PC-9 (cell line): ENCODE data around the gene MCEMP1. TPM values are rescaled to one million over a fixed set of nuclear protein-coding genes. Genes with fewer than 3 reads are reported as not detected.

ENCODE experiments used
- BruUV-seq: library from RNA; stranded (reverse); fragments of 400-500 nt; replicated peaks from 2 replicates; lab custom pipeline; 2021; lab: Mats Ljungman, UMichigan
- CTCF ChIA-PET: fragments of 300-600 bp; sonication (Branson Sonifier 250); formaldehyde crosslinking; loops from one replicate; lab custom pipeline; 2022; ENCODE audit warnings: antibody characterized with exemption; lab: Charles Lee
- POLR2A ChIA-PET: fragments of 300-600 bp; sonication (Branson Sonifier 250); formaldehyde crosslinking; loops from one replicate; lab custom pipeline; 2022; ENCODE audit warnings: antibody characterized with exemption; ENCODE audit not compliant: unreplicated experiment; lab: Charles Lee
- DNase-seq, 2 experiments: peaks; one replicate each; pipeline versions ENCODE4 v3.0.0 to v3.0.0-alpha.2; 2015 to 2022; ENCODE audit warnings: mixed read lengths in 1 of 2
- H2AFZ ChIP-seq: fragments of 200-600 bp; sonication (generic); 2 replicates; pipeline ENCODE4 v1.8.1; 2017; ENCODE audit warnings: antibody characterized with exemption
- H3F3A ChIP-seq: fragments of 200-600 bp; sonication (generic); 2 replicates; pipeline ENCODE4 v1.8.1; 2017; ENCODE audit warnings: antibody characterized with exemption, mild to moderate bottlenecking, low read depth; ENCODE audit not compliant: insufficient read depth
- H3K27ac ChIP-seq: fragments of 200-600 bp; sonication (generic); 2 replicates; pipeline ENCODE4 v1.6.1; 2016; ENCODE audit warnings: mixed run types
- H3K27me3 ChIP-seq: fragments of 200-600 bp; sonication (generic); 2 replicates; pipeline ENCODE4 v1.6.1; 2016; ENCODE audit warnings: low read depth, mixed run types; ENCODE audit not compliant: insufficient read depth
- H3K36me3 ChIP-seq: fragments of 200-600 bp; sonication (generic); 2 replicates; pipeline ENCODE4 v1.6.1; 2016; ENCODE audit warnings: low read depth, mixed run types
- H3K4me1 ChIP-seq: fragments of 200-600 bp; sonication (generic); replicated peaks from 2 replicates; pipeline ENCODE4 v1.6.1; 2016; ENCODE audit warnings: mixed run types; ENCODE audit not compliant: insufficient read depth
- H3K4me2 ChIP-seq: fragments of 200-600 bp; sonication (generic); 2 replicates; pipeline ENCODE4 v1.6.1; 2017; ENCODE audit warnings: mixed run types
- H3K4me3 ChIP-seq: fragments of 200-600 bp; sonication (generic); 2 replicates; pipeline ENCODE4 v1.6.1; 2016; ENCODE audit warnings: mixed run types
- H3K79me2 ChIP-seq: fragments of 200-600 bp; sonication (generic); 2 replicates; pipeline ENCODE4 v1.6.1; 2017; ENCODE audit warnings: low read depth, mixed run types
- H3K9me2 ChIP-seq: fragments of 200-600 bp; sonication (generic); 2 replicates; pipeline ENCODE4 v1.8.1; 2017; ENCODE audit warnings: mild to moderate bottlenecking; ENCODE audit not compliant: insufficient read depth
- H3K9me3 ChIP-seq: fragments of 200-600 bp; sonication (generic); 2 replicates; pipeline ENCODE4 v1.8.1; 2016; ENCODE audit warnings: low read depth; ENCODE audit not compliant: insufficient read depth
- H4K20me1 ChIP-seq: fragments of 200-600 bp; sonication (generic); 2 replicates; pipeline ENCODE4 v1.8.1; 2017; ENCODE audit not compliant: insufficient read depth
- EZH2 ChIP-seq: fragments of 200-600 bp; sonication (generic); IDR thresholded peaks from 2 replicates; pipeline ENCODE4 v1.8.0; 2017; ENCODE audit warnings: antibody characterized with exemption, low read depth
- intact Hi-C: fragments of 100-400 bp; cut with micrococcal nuclease; formaldehyde crosslinking; loops from one replicate; pipeline ENCODE4 v1.10.0; 2022; ENCODE audit not compliant: unreplicated experiment
- total RNA-seq: library from RNA; stranded (reverse); gene quantifications from 2 replicates; pipeline ENCODE4 v1.2.3, GENCODE V29; 2021
- TF ChIP-seq, protein P1 (sequence below): fragments of 200-600 bp; sonication (generic); conservative IDR thresholded peaks from 2 replicates; pipeline ENCODE4 v1.6.1; 2017; ENCODE audit warnings: mixed run types, antibody characterized with exemption, mild to moderate bottlenecking, moderate library complexity

MCEMP1 gene
- total RNA-seq, 1 experiment from 2014 or later: not detected

DNA sequence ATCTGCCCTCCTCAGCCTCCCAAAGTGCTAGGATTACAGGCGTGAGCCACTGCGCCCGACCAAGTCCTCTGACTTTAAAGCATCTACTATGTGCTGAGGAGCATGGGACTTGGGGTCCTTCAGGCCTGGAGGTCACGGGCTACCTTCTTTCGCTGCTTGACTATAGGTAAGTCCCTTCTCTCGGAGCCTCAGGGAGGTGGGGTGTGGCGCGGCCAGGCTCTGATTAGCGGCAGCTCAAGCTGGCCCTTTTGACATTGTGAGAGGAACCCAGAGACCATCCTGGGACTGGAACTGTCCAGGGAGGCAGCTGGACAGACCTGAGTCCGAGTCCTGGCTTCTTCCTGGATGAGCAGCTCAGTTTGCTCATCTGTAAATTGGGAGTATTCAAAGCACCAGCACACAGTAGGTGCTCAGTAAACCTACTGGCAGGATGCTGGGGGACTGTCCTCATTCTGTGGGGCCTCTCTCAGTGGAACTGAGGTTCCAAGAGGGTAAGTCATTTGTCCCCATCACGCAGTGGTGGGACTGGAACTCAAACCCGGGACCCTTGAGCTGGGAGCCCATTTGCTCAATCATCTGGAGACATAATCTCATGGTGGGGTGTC, 24.3 kb downstream of the MCEMP1 start:
- no peak for DNase-seq
- H3K36me3 ChIP-seq: no peaks in the 10 kb centered on the region
- H4K20me1 ChIP-seq: no peaks in the 10 kb centered on the region
- CTCF ChIA-PET: no interaction called here
- H3F3A ChIP-seq: peaks cover 7% of the 10 kb centered on the region; the same call in 1 of the 2 replicates
- H3K9me3 ChIP-seq: no peaks in the 10 kb centered on the region
- no peak overlapping the region for H3K4me2 ChIP-seq
- peaks cover 54% of the 10 kb centered on the region for H3K27me3 ChIP-seq
- no peaks in the 10 kb centered on the region for H3K79me2 ChIP-seq
- no peaks in the 10 kb centered on the region for H3K9me2 ChIP-seq
- H3K27ac ChIP-seq: no peak overlapping the region
- no peak for TF ChIP-seq EZH2
- TF ChIP-seq, protein P1, sequence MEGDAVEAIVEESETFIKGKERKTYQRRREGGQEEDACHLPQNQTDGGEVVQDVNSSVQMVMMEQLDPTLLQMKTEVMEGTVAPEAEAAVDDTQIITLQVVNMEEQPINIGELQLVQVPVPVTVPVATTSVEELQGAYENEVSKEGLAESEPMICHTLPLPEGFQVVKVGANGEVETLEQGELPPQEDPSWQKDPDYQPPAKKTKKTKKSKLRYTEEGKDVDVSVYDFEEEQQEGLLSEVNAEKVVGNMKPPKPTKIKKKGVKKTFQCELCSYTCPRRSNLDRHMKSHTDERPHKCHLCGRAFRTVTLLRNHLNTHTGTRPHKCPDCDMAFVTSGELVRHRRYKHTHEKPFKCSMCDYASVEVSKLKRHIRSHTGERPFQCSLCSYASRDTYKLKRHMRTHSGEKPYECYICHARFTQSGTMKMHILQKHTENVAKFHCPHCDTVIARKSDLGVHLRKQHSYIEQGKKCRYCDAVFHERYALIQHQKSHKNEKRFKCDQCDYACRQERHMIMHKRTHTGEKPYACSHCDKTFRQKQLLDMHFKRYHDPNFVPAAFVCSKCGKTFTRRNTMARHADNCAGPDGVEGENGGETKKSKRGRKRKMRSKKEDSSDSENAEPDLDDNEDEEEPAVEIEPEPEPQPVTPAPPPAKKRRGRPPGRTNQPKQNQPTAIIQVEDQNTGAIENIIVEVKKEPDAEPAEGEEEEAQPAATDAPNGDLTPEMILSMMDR: no peak
- no TSS peak for BruUV-seq
- intact Hi-C loops: no loop called here
- no peaks in the 10 kb centered on the region for H3K4me1 ChIP-seq
- POLR2A ChIA-PET: no interaction called here
- H2AFZ ChIP-seq: no peak overlapping the region
- no peak overlapping the region for H3K4me3 ChIP-seq

GRCh38 chr19:7701654-7702457, 25.0 kb downstream of the MCEMP1 start, which contains the start of gene FCER2:
Gene FCER2 (minus strand): TSS chr19:7702131. CDS start chr19:7699760, 2,371 bp downstream.
- no peak for DNase-seq
- no peaks in the 10 kb centered on the region for H3K4me1 ChIP-seq
- H3K4me3 ChIP-seq: no peak within 1 kb of the TSS
- H3K9me2 ChIP-seq: no peaks in the 10 kb centered on the region
- intact Hi-C loops: no loop called here
- ChIA-PET CTCF (no interaction called here), POLR2A (no interaction called here)
- no TSS peak for BruUV-seq
- TF ChIP-seq, protein P1: no peak
- no peak for TF ChIP-seq EZH2
- no peaks in the 10 kb centered on the region for H3K36me3 ChIP-seq
- peaks cover 7% of the 10 kb centered on the region; the same call in 1 of the 2 replicates for H3F3A ChIP-seq
- no peak within 1 kb of the TSS for H3K27ac ChIP-seq
- no peak within 1 kb of the TSS for H2AFZ ChIP-seq
- no peak within 1 kb of the TSS for H3K4me2 ChIP-seq
- H4K20me1 ChIP-seq: no peaks in the 10 kb centered on the region
- H3K27me3 ChIP-seq: peaks cover 47% of the 10 kb centered on the region
- H3K9me3 ChIP-seq: no peaks in the 10 kb centered on the region
- no peaks in the 10 kb centered on the region for H3K79me2 ChIP-seq

GRCh38 chr19:7703332-7703731, 26.4 kb downstream of the MCEMP1 start:
- no peaks in the 10 kb centered on the region for H4K20me1 ChIP-seq
- H3K36me3 ChIP-seq: no peaks in the 10 kb centered on the region
- no peaks in the 10 kb centered on the region for H3K79me2 ChIP-seq
- H3K9me3 ChIP-seq: no peaks in the 10 kb centered on the region
- BruUV-seq: no TSS peak
- ChIA-PET POLR2A (interaction anchor here (0.6 kb wide), 1 partner anchor 54 kb away, joined by 5 read pairs; no protein-coding TSS in a partner anchor), CTCF (no interaction called here)
- H3K27ac ChIP-seq: no peak overlapping the region
- DNase-seq: no peak
- H3F3A ChIP-seq: peaks cover 7% of the 10 kb centered on the region; the same call in 1 of the 2 replicates
- H3K4me2 ChIP-seq: no peak overlapping the region
- intact Hi-C loops: no loop called here
- H3K27me3 ChIP-seq: peaks cover 32% of the 10 kb centered on the region
- TF ChIP-seq, protein P1: no peak
- TF ChIP-seq EZH2: no peak
- no peak overlapping the region for H2AFZ ChIP-seq
- no peak overlapping the region for H3K4me3 ChIP-seq
- H3K9me2 ChIP-seq: no peaks in the 10 kb centered on the region
- no peaks in the 10 kb centered on the region for H3K4me1 ChIP-seq
